H9 (cell line): ENCODE measurements around the gene CHTF8. TPM values are rescaled to one million over a fixed set of nuclear protein-coding genes. Genes with fewer than 3 reads are reported as not detected.
"Not testable (repeated sequence)": the region's sequence is repeated elsewhere in the genome, so short reads cannot be mapped to it uniquely, and the experiment has no call there.

ENCODE experiments used
- DNase-seq: peaks from one replicate; pipeline ENCODE4 v3.0.0-alpha.2; 2017
- H2AFZ ChIP-seq: one replicate; pipeline ENCODE4 v1.6.1; 2013; ENCODE audit warnings: mild to moderate bottlenecking, low read length, control low read depth, moderate library complexity
- H2AK5ac ChIP-seq: 2 replicates; pipeline ENCODE4 v1.6.1; 2013; ENCODE audit warnings: low read length, control low read depth, mixed read lengths; ENCODE audit not compliant: insufficient read length
- H2BK120ac ChIP-seq: one replicate; pipeline ENCODE4 v1.6.1; 2013; ENCODE audit warnings: low read depth, mild to moderate bottlenecking, low read length, control low read depth, inconsistent platforms; ENCODE audit not compliant: poor library complexity, severe bottlenecking
- H2BK12ac ChIP-seq: 2 replicates; pipeline ENCODE4 v1.6.1; 2013; ENCODE audit warnings: low read length, control low read depth, mixed read lengths, low read depth; ENCODE audit not compliant: insufficient read length
- H2BK15ac ChIP-seq: 2 replicates; pipeline ENCODE4 v1.6.1; 2013; ENCODE audit warnings: low read depth, low read length, control low read depth
- H2BK20ac ChIP-seq: one replicate; pipeline ENCODE4 v1.6.1; 2013; ENCODE audit warnings: low read depth, mild to moderate bottlenecking, low read length, control low read depth, inconsistent platforms; ENCODE audit not compliant: poor library complexity, severe bottlenecking
- H2BK5ac ChIP-seq: 2 replicates; pipeline ENCODE4 v1.6.1; 2013; ENCODE audit warnings: low read length, control low read depth, mixed read lengths; ENCODE audit not compliant: insufficient read length
- H3K14ac ChIP-seq: 2 replicates; pipeline ENCODE4 v1.6.1; 2013; ENCODE audit warnings: low read length, control low read depth; ENCODE audit not compliant: insufficient read depth
- H3K18ac ChIP-seq: 2 replicates; pipeline ENCODE4 v1.6.1; 2013; ENCODE audit warnings: low read depth, mild to moderate bottlenecking, mixed read lengths, low read length, control low read depth; ENCODE audit not compliant: insufficient read length
- H3K23ac ChIP-seq: 2 replicates; pipeline ENCODE4 v1.6.1; 2013; ENCODE audit warnings: low read length, control low read depth, mixed read lengths, low read depth; ENCODE audit not compliant: insufficient read length
- H3K23me2 ChIP-seq: 2 replicates; pipeline ENCODE4 v1.6.1; 2013; ENCODE audit warnings: low read depth, mild to moderate bottlenecking, mixed read lengths, low read length, control low read depth; ENCODE audit not compliant: insufficient read length, poor library complexity, severe bottlenecking
- H3K27ac ChIP-seq: 2 replicates; pipeline ENCODE4 v1.5.1; 2013; ENCODE audit warnings: low read length, control low read depth, mixed read lengths, low read depth; ENCODE audit not compliant: insufficient read length
- H3K27me3 ChIP-seq: 2 replicates; pipeline ENCODE4 v1.6.1; 2013; ENCODE audit warnings: low read length, control low read depth, inconsistent platforms; ENCODE audit not compliant: insufficient read depth
- H3K4ac ChIP-seq: 2 replicates; pipeline ENCODE4 v1.6.1; 2013; ENCODE audit warnings: low read depth, mild to moderate bottlenecking, control low read depth, inconsistent platforms, low read length, moderate library complexity
- H3K4me1 ChIP-seq: 2 replicates; pipeline ENCODE4 v1.6.1; 2013; ENCODE audit warnings: low read length, control low read depth, inconsistent platforms; ENCODE audit not compliant: insufficient read depth
- H3K4me2 ChIP-seq: 2 replicates; pipeline ENCODE4 v1.6.1; 2013; ENCODE audit warnings: low read length, control low read depth, mixed read lengths; ENCODE audit not compliant: insufficient read length, insufficient read depth
- H3K56ac ChIP-seq: 2 replicates; pipeline ENCODE4 v1.6.1; 2013; ENCODE audit warnings: low read depth, mild to moderate bottlenecking, mixed read lengths, low read length, control low read depth; ENCODE audit not compliant: insufficient read length
- H3K79me1 ChIP-seq: 2 replicates; pipeline ENCODE4 v1.6.1; 2013; ENCODE audit warnings: low read depth, mild to moderate bottlenecking, moderate library complexity, low read length, control low read depth, inconsistent platforms; ENCODE audit not compliant: insufficient read depth, poor library complexity, severe bottlenecking
- H3K79me2 ChIP-seq: 2 replicates; pipeline ENCODE4 v1.6.1; 2013; ENCODE audit warnings: low read length, control low read depth, inconsistent platforms; ENCODE audit not compliant: insufficient read depth
- H3K9ac ChIP-seq: 2 replicates; pipeline ENCODE4 v1.6.1; 2013; ENCODE audit warnings: low read length, control low read depth, mixed read lengths; ENCODE audit not compliant: insufficient read length; ENCODE audit errors: extremely low read depth
- H3K9me3 ChIP-seq: one replicate; pipeline ENCODE4 v1.6.1; 2013; ENCODE audit warnings: low read depth, low read length, inconsistent platforms; ENCODE audit not compliant: control insufficient read depth
- H3T11ph ChIP-seq: one replicate; pipeline ENCODE4 v1.6.1; 2013; ENCODE audit warnings: mild to moderate bottlenecking, low read length, control low read depth, inconsistent platforms
- H4K20me1 ChIP-seq: one replicate; pipeline ENCODE4 v1.6.1; 2013; ENCODE audit not compliant: control insufficient read depth, insufficient read length, insufficient read depth
- H4K5ac ChIP-seq: 2 replicates; pipeline ENCODE4 v1.6.1; 2013; ENCODE audit warnings: low read depth, mild to moderate bottlenecking, mixed read lengths, low read length, control low read depth; ENCODE audit not compliant: insufficient read length
- H4K8ac ChIP-seq: replicated peaks from 2 replicates; pipeline ENCODE4 v1.6.1; 2013; ENCODE audit warnings: low read length, control low read depth, mixed read lengths, low read depth; ENCODE audit not compliant: insufficient read length
- H4K91ac ChIP-seq: 2 replicates; pipeline ENCODE4 v1.6.1; 2013; ENCODE audit warnings: low read depth, mild to moderate bottlenecking, moderate library complexity, mixed read lengths, low read length, control low read depth; ENCODE audit not compliant: insufficient read length
- H3K27ac Mint-ChIP-seq, 3 experiments: 2 replicates in 2 of 3; 3 replicates in 1 of 3; pipeline ENCODE4 v1.8.0; 2020 to 2021; ENCODE audit warnings: mixed read lengths in 3 of 3, mild to moderate bottlenecking in 1 of 3, moderate library complexity in 1 of 3
- H3K27me3 Mint-ChIP-seq: 2 replicates; pipeline ENCODE4 v1.8.0; 2021; ENCODE audit warnings: low read depth, mild to moderate bottlenecking, moderate library complexity, mixed read lengths
- H3K36me3 Mint-ChIP-seq, 3 experiments: 2 replicates in 2 of 3; 3 replicates in 1 of 3; pipeline ENCODE4 v1.8.0; 2020 to 2021; ENCODE audit warnings: low read depth in 3 of 3, mixed read lengths in 3 of 3; ENCODE audit not compliant: insufficient read depth in 1 of 3
- H3K4me1 Mint-ChIP-seq, 2 experiments: 2 replicates each; pipeline ENCODE4 v1.8.0; 2020; ENCODE audit warnings: mixed read lengths in 2 of 2
- H3K4me3 Mint-ChIP-seq, 2 experiments: 2 replicates in 1 of 2; 3 replicates in 1 of 2; pipeline ENCODE4 v1.8.0; 2020 to 2021; ENCODE audit warnings: mild to moderate bottlenecking in 2 of 2, mixed read lengths in 2 of 2, moderate library complexity in 1 of 2
- H3K9me3 Mint-ChIP-seq, 2 experiments: 2 replicates in 1 of 2; 3 replicates in 1 of 2; pipeline ENCODE4 v1.8.0; 2020; ENCODE audit warnings: mild to moderate bottlenecking in 2 of 2, mixed read lengths in 2 of 2, moderate library complexity in 1 of 2
- WGBS: extraction: QIAGEN DNeasy Blood & Tissue Kit; methylation state at CpG from one replicate; pipeline ENCODE4 v1.1.7; 2013; ENCODE audit warnings: missing lambda C conversion rate, low lambda C conversion rate, mixed read lengths; ENCODE audit not compliant: insufficient read length; ENCODE audit errors: extremely low coverage; 5-methylcytosine and 5-hydroxymethylcytosine counted together
- total RNA-seq: library from RNA; stranded (reverse); gene quantifications from 2 replicates; pipeline ENCODE4 v1.2.1, GENCODE V29; 2021
- TF ChIP-seq, protein P1 (sequence below): fragments of 200-600 bp; sonication (generic); conservative IDR thresholded peaks from 3 replicates; pipeline ENCODE4 v1.8.0; 2021; ENCODE audit warnings: antibody characterized with exemption, mild to moderate bottlenecking

The CHTF8 gene
- total RNA-seq, 1 experiment from 2014 or later: 168 TPM

DNA sequence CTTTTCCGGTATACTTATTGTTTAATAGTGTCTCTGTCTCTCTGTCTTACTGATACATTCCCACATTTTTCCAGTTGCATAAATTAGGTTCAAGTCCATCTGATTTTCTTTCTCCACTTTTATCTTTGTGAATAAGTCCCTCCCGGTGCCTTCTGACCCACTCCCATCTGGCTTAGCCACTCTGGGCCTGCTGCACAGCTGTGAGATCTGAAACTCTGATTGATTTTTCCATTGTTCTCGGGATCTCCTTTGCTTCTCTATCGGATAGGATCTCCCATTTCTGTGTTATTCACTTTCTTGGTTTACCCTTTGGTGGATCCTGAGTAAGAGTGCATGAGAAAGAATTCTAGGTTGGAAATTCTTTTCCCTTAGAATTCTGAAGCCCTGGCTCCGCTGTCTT is 8.6 kb upstream of the CHTF8 start:
- no peak overlapping the region; a peak in 1 of 7 replicates for H3K27ac Mint-ChIP-seq

DNA sequence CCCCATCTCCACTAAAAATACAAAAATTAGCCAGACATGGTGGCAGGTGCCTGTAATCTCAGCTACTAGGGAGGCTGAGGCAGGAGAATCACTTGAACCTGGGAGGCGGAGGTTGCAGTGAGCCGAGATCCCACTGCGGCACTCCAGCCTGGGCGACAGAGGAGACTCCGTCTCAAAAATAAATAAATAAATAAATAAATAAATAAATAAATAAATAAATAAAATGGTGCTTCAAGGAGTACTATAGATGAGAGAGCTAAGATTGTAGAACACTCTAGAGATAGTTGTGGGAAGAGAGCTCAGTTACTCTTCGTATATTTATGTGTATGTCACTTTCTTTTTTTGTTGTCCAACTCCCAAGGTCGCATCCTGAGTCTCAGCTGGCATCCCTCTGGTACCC is 7.1 kb upstream of the CHTF8 start:
- H3K27ac Mint-ChIP-seq, H3K4me1 ChIP-seq, H3K9me3 ChIP-seq, H4K91ac ChIP-seq, H3K79me1 ChIP-seq, H3K27ac ChIP-seq, H3K18ac ChIP-seq, H4K8ac ChIP-seq, H3K4ac ChIP-seq, H3K4me2 ChIP-seq, H3K4me3 Mint-ChIP-seq, H2BK20ac ChIP-seq, H3K23ac ChIP-seq, H4K20me1 ChIP-seq, H2AK5ac ChIP-seq, H2BK15ac ChIP-seq, H2BK120ac ChIP-seq, H4K5ac ChIP-seq, H3K9me3 Mint-ChIP-seq, H3K27me3 Mint-ChIP-seq, H2AFZ ChIP-seq, H2BK12ac ChIP-seq, H3K56ac ChIP-seq, DNase-seq, H3T11ph ChIP-seq, H3K4me1 Mint-ChIP-seq, H3K79me2 ChIP-seq, H3K27me3 ChIP-seq, H3K14ac ChIP-seq, H2BK5ac ChIP-seq, H3K23me2 ChIP-seq, H3K9ac ChIP-seq: not testable (repeated sequence)
- WGBS: no CpG with 5 or more reads among the region's 7 CpGs
- H3K36me3 Mint-ChIP-seq: peaks cover 56 to 86% (median 80%) of the 10 kb centered on the region in 3 experiments; a peak in 6 of 7 replicates

More for the DNA sequence above, 8.6 kb upstream of the CHTF8 start:
- Histone ChIP-seq H3T11ph (no peak overlapping the region), H3K4me2 (no peak overlapping the region), H4K91ac (no peak overlapping the region), H2AK5ac (no peak overlapping the region), H4K8ac (no peak overlapping the region), H3K23me2 (no peaks in the 10 kb centered on the region), H2BK12ac (no peak overlapping the region), H3K9ac (no peak overlapping the region), H3K9me3 (no peaks in the 10 kb centered on the region), H3K27ac (no peak overlapping the region), H3K4ac (no peak overlapping the region), H2BK120ac (no peak overlapping the region), H2BK15ac (no peak overlapping the region), H3K18ac (no peak overlapping the region), H3K4me1 (no peaks in the 10 kb centered on the region), H4K20me1 (no peaks in the 10 kb centered on the region), H2BK5ac (no peak overlapping the region), H2BK20ac (no peak overlapping the region), H2AFZ (no peak overlapping the region), H3K79me2 (peaks cover 2% of the 10 kb centered on the region; the same call in 1 of the 2 replicates), H4K5ac (no peak overlapping the region), H3K79me1 (no peaks in the 10 kb centered on the region), H3K14ac (no peak overlapping the region), H3K27me3 (no peaks in the 10 kb centered on the region), H3K23ac (no peak overlapping the region), H3K56ac (no peak overlapping the region)
- DNase-seq: no peak
- TF ChIP-seq, protein P1, sequence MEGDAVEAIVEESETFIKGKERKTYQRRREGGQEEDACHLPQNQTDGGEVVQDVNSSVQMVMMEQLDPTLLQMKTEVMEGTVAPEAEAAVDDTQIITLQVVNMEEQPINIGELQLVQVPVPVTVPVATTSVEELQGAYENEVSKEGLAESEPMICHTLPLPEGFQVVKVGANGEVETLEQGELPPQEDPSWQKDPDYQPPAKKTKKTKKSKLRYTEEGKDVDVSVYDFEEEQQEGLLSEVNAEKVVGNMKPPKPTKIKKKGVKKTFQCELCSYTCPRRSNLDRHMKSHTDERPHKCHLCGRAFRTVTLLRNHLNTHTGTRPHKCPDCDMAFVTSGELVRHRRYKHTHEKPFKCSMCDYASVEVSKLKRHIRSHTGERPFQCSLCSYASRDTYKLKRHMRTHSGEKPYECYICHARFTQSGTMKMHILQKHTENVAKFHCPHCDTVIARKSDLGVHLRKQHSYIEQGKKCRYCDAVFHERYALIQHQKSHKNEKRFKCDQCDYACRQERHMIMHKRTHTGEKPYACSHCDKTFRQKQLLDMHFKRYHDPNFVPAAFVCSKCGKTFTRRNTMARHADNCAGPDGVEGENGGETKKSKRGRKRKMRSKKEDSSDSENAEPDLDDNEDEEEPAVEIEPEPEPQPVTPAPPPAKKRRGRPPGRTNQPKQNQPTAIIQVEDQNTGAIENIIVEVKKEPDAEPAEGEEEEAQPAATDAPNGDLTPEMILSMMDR: no peak
- Mint-ChIP-seq H3K4me3 (no peak overlapping the region), H3K27me3 (no peaks in the 10 kb centered on the region), H3K9me3 (no peaks in the 10 kb centered on the region), H3K36me3 (peaks cover 66 to 90% (median 85%) of the 10 kb centered on the region in 3 experiments; a peak in 6 of 7 replicates), H3K4me1 (no peaks in the 10 kb centered on the region)
- WGBS: no CpG with 5 or more reads among the region's 5 CpGs
